PC-3 (cell line): ENCODE results near the gene ZNF576.
A peak's percentile ranks its signal among the peaks of the same experiment; 100 is the strongest.

ENCODE experiments used
- EZH2 ChIP-seq: fragments of 300-600 bp; sonication (generic); IDR thresholded peaks from one replicate; pipeline ENCODE4 v1.6.1; 2017; ENCODE audit warnings: antibody characterized with exemption, mild to moderate bottlenecking, low read length; ENCODE audit not compliant: unreplicated experiment
- EZH2phosphoT487 ChIP-seq: fragments of 300-600 bp; sonication (generic); IDR thresholded peaks from 2 replicates; pipeline ENCODE4 v1.6.1; 2018; ENCODE audit warnings: mild to moderate bottlenecking, antibody characterized with exemption, low read length, borderline replicate concordance
- TF ChIP-seq, protein P1 (sequence below): fragments of 300-600 bp; sonication (generic); conservative IDR thresholded peaks from 2 replicates; pipeline ENCODE4 v1.5.1; 2017; ENCODE audit warnings: antibody characterized with exemption, low read depth, mild to moderate bottlenecking, low read length

DNA sequence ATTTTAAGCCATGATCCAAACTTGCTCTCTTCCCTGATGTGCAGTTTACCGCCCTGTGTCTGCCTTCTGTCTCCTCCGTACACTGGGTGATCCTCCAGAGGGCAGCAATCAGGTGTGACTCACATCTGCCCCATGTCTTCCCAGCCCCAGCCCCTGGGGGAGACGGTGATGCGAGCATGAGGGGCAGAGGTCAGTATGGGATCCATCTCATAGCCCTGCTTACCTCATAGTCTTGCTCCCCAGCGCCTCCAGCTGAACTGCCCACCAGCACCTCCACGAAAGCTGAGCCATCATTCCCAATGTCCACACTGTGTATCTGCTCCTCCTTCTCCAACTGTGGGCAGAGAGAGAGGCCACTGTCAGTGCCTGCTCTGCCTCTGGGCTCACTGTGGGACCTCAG is 35.7 kb upstream of the ZNF576 start:
- TF ChIP-seq, protein P1, sequence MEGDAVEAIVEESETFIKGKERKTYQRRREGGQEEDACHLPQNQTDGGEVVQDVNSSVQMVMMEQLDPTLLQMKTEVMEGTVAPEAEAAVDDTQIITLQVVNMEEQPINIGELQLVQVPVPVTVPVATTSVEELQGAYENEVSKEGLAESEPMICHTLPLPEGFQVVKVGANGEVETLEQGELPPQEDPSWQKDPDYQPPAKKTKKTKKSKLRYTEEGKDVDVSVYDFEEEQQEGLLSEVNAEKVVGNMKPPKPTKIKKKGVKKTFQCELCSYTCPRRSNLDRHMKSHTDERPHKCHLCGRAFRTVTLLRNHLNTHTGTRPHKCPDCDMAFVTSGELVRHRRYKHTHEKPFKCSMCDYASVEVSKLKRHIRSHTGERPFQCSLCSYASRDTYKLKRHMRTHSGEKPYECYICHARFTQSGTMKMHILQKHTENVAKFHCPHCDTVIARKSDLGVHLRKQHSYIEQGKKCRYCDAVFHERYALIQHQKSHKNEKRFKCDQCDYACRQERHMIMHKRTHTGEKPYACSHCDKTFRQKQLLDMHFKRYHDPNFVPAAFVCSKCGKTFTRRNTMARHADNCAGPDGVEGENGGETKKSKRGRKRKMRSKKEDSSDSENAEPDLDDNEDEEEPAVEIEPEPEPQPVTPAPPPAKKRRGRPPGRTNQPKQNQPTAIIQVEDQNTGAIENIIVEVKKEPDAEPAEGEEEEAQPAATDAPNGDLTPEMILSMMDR = peak; percentile 32; the same call in 1 of the 2 replicates
- TF ChIP-seq EZH2 = no peak
- TF ChIP-seq EZH2phosphoT487 = no peak
